Measurements from ENCODE around the gene CASP14. TPM values are rescaled to one million over a fixed set of nuclear protein-coding genes. Genes with fewer than 3 reads are reported as not detected.
"Not testable (repeated sequence)": the region's sequence is repeated elsewhere in the genome, so short reads cannot be mapped to it uniquely, and the experiment has no call there.

Gene CASP14
- total and polyA plus RNA-seq, 2 of the 13 experiments (the other 11 are each of a cell fraction or from before 2014, with no cell fraction given): not detected

GRCh38 chr19:15097980-15098379, 48.7 kb downstream of the CASP14 start:
- in situ Hi-C loops (cut with HindIII; ENCODE audit: extremely low pct_ligation_motif_present, low pct_unique_long_range_greater_than_20kb): loop anchor here (5.0 to 25.0 kb wide), 2 partner anchors 54 to 464 kb away; no protein-coding TSS in a partner anchor
- WGBS (ENCODE audit: low lambda C conversion rate): 17% methylated on average over 6 of the region's 6 CpGs
- TF ChIP-seq ZNF460 (CRISPR knock-in tag; IDR thresholded peaks at IDR 0.05; ENCODE audit: borderline replicate concordance) (peak; percentile 30; the same call in 1 of the 2 replicates), MAZ (CRISPR knock-in tag; IDR thresholded peaks at IDR 0.05; ENCODE audit: low read depth) (peak; percentile 20; the same call in 1 of the 2 replicates), KLF16 (CRISPR knock-in tag; IDR thresholded peaks at IDR 0.05) (peak in 1 of 2 experiments; percentile 52; a peak in 1 of 4 replicates), HMG20A (CRISPR knock-in tag; IDR thresholded peaks at IDR 0.05; ENCODE audit: borderline replicate concordance) (peak; percentile 56), THAP11 (CRISPR knock-in tag; IDR thresholded peaks at IDR 0.05) (peak; percentile 76), SALL1 (CRISPR knock-in tag; IDR thresholded peaks at IDR 0.05) (0 out of 2 replicates have a peak, but pooled peaks have one; percentile 13), ZNF770 (CRISPR knock-in tag; IDR thresholded peaks at IDR 0.05) (peak; percentile 28; the same call in 1 of the 2 replicates), SOX13 (CRISPR knock-in tag; conservative IDR thresholded peaks at IDR 0.05 in 1 of 2, IDR thresholded peaks at IDR 0.05 in 1 of 2) (peak in 1 of 2 experiments; percentile 78; a peak in 2 of 4 replicates), SOX6 (CRISPR knock-in tag; IDR thresholded peaks at IDR 0.05) (peak; percentile 90), FOXO1 (CRISPR knock-in tag; IDR thresholded peaks at IDR 0.05) (peak; percentile 73), GATAD2A (CRISPR knock-in tag; IDR thresholded peaks at IDR 0.05) (peak; percentile 64), NR2C2 (CRISPR knock-in tag; IDR thresholded peaks at IDR 0.05; ENCODE audit: borderline replicate concordance) (peak; percentile 17; the same call in 1 of the 2 replicates), SP5 (CRISPR knock-in tag; IDR thresholded peaks at IDR 0.05; ENCODE audit: borderline replicate concordance, low read depth) (0 out of 2 replicates have a peak, but pooled peaks have one; percentile 17), SOX5 (CRISPR knock-in tag; IDR thresholded peaks at IDR 0.05; ENCODE audit: borderline replicate concordance) (peak; percentile 83; the same call in 1 of the 2 replicates), CCDC6 (CRISPR knock-in tag; IDR thresholded peaks at IDR 0.05) (peak; percentile 57; the same call in 1 of the 2 replicates), CBX5 (CRISPR knock-in tag; IDR thresholded peaks at IDR 0.05; ENCODE audit: borderline replicate concordance) (peak; percentile 72), FOSL2 (CRISPR knock-in tag; IDR thresholded peaks at IDR 0.05) (peak; percentile 42; the same call in 1 of the 2 replicates), CEBPG (CRISPR knock-in tag; IDR thresholded peaks at IDR 0.05) (peak; percentile 96), BHLHE40 (IDR thresholded peaks at IDR 0.05; ENCODE audit: low read length) (peak; percentile 12; the same call in 1 of the 2 replicates)
- TF ChIP-seq MAZ (IDR thresholded peaks at IDR 0.05; ENCODE audit: borderline replicate concordance, low read depth, low read length); SOX13 (IDR thresholded peaks at IDR 0.05); SOX6 (IDR thresholded peaks at IDR 0.05): not testable (repeated sequence)
- TF ChIP-seq, protein P1, sequence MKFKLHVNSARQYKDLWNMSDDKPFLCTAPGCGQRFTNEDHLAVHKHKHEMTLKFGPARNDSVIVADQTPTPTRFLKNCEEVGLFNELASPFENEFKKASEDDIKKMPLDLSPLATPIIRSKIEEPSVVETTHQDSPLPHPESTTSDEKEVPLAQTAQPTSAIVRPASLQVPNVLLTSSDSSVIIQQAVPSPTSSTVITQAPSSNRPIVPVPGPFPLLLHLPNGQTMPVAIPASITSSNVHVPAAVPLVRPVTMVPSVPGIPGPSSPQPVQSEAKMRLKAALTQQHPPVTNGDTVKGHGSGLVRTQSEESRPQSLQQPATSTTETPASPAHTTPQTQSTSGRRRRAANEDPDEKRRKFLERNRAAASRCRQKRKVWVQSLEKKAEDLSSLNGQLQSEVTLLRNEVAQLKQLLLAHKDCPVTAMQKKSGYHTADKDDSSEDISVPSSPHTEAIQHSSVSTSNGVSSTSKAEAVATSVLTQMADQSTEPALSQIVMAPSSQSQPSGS (CRISPR knock-in tag; IDR thresholded peaks at IDR 0.05): 0 out of 2 replicates have a peak, but pooled peaks have one; percentile 24
- TF ChIP-seq, protein P2, sequence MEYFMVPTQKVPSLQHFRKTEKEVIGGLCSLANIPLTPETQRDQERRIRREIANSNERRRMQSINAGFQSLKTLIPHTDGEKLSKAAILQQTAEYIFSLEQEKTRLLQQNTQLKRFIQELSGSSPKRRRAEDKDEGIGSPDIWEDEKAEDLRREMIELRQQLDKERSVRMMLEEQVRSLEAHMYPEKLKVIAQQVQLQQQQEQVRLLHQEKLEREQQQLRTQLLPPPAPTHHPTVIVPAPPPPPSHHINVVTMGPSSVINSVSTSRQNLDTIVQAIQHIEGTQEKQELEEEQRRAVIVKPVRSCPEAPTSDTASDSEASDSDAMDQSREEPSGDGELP (IDR thresholded peaks at IDR 0.05; ENCODE audit: borderline replicate concordance, low read depth): peak; percentile 82; the same call in 1 of the 2 replicates

More at GRCh38 chr19:15097980-15098379, 48.7 kb downstream of the CASP14 start:
- POLR2A ChIA-PET; H3K4me3 ChIP-seq (replicated peaks in 1 of 3; ENCODE audit: insufficient read depth in 1 of 3, low read depth in 2 of 3, low read length in 3 of 3); H2AFZ ChIP-seq (ENCODE audit: low read length); H3K79me2 ChIP-seq (ENCODE audit: insufficient read depth, low read length); H3K36me3 ChIP-seq (replicated peaks in 1 of 2; ENCODE audit: control insufficient read depth in 1 of 2, insufficient read depth in 2 of 2, low read length in 2 of 2); CTCF ChIA-PET (ENCODE audit: low intra/inter-chr PET ratio, low total read pairs); H3K27me3 ChIP-seq (ENCODE audit: control insufficient read depth in 1 of 2, insufficient read depth in 2 of 2, low read length in 2 of 2); intact Hi-C loops (cut with micrococcal nuclease; ENCODE audit: unreplicated experiment); H4K20me1 ChIP-seq (ENCODE audit: insufficient read depth, low read length); H3K27ac ChIP-seq (ENCODE audit: extremely low read length, insufficient read depth, low read length); BruUV-seq (replicated peaks); H3K9me3 ChIP-seq (ENCODE audit: low read length); H3K9ac ChIP-seq (ENCODE audit: insufficient read depth, low read depth, low read length); FAIRE-seq: not testable (repeated sequence)
- DNase-seq (ENCODE audit: low spot score) (peak; percentile 68), ATAC-seq (peak; percentile 84)
- H3K4me1 ChIP-seq (ENCODE audit: insufficient read depth, low read length): peaks cover 27% of the 10 kb centered on the region
- peak overlapping the region; percentile 25 for H3K4me2 ChIP-seq (ENCODE audit: low read depth, low read length)
